Neural progenitor cell (in vitro differentiated cells): ENCODE data around the gene ANXA6. TPM values are rescaled to one million over a fixed set of nuclear protein-coding genes. Genes with fewer than 3 reads are reported as not detected.

Experiments used
- DNase-seq: peaks from one replicate; pipeline ENCODE4 v3.0.0-alpha.2; 2016; ENCODE audit warnings: low spot score
- H2AFZ ChIP-seq: fragments of 200-600 bp; sonication (generic); replicated peaks from 2 replicates; pipeline ENCODE4 v1.6.1; 2016; ENCODE audit warnings: antibody characterized with exemption
- H3F3A ChIP-seq: fragments of 200-600 bp; sonication (generic); 2 replicates; pipeline ENCODE4 v1.6.1; 2016; ENCODE audit warnings: antibody characterized with exemption, low read depth
- H3K27ac ChIP-seq: fragments of 200-600 bp; sonication (generic); 2 replicates; pipeline ENCODE4 v1.5.1; 2016; ENCODE audit warnings: mild to moderate bottlenecking
- H3K27me3 ChIP-seq: fragments of 200-600 bp; sonication (generic); 2 replicates; pipeline ENCODE4 v1.6.1; 2016; ENCODE audit warnings: mild to moderate bottlenecking, moderate library complexity
- H3K36me3 ChIP-seq: fragments of 200-600 bp; sonication (generic); 2 replicates; pipeline ENCODE4 v1.5.1; 2016
- H3K4me1 ChIP-seq: fragments of 200-600 bp; sonication (generic); 2 replicates; pipeline ENCODE4 v1.6.1; 2016; ENCODE audit warnings: mixed run types
- H3K4me2 ChIP-seq: fragments of 200-600 bp; sonication (generic); 2 replicates; pipeline ENCODE4 v1.6.1; 2016
- H3K4me3 ChIP-seq: fragments of 200-600 bp; sonication (generic); 2 replicates; pipeline ENCODE4 v1.5.1; 2016
- H3K79me2 ChIP-seq: fragments of 200-600 bp; sonication (generic); 2 replicates; pipeline ENCODE4 v1.6.1; 2016; ENCODE audit warnings: low read depth
- H3K9ac ChIP-seq: fragments of 200-600 bp; sonication (generic); 2 replicates; pipeline ENCODE4 v1.6.1; 2016
- H3K9me3 ChIP-seq: fragments of 200-600 bp; sonication (generic); 2 replicates; pipeline ENCODE4 v1.5.1; 2016; ENCODE audit warnings: low read depth
- H4K20me1 ChIP-seq: fragments of 200-600 bp; sonication (generic); 2 replicates; pipeline ENCODE4 v1.6.1; 2016; ENCODE audit warnings: low read depth
- H3K27ac Mint-ChIP-seq: 3 replicates; pipeline ENCODE4 v1.8.0; 2021; ENCODE audit warnings: mixed read lengths
- H3K27me3 Mint-ChIP-seq: 2 replicates; pipeline ENCODE4 v1.8.0; 2022; ENCODE audit warnings: low read depth, mild to moderate bottlenecking, inconsistent platforms, moderate library complexity, mixed read lengths; ENCODE audit not compliant: insufficient read depth
- H3K36me3 Mint-ChIP-seq: 3 replicates; pipeline ENCODE4 v1.8.0; 2021; ENCODE audit warnings: mixed read lengths
- H3K4me1 Mint-ChIP-seq: 3 replicates; pipeline ENCODE4 v1.8.0; 2021; ENCODE audit warnings: mixed read lengths
- H3K4me3 Mint-ChIP-seq: 3 replicates; pipeline ENCODE4 v1.8.0; 2021; ENCODE audit warnings: mild to moderate bottlenecking, moderate library complexity, mixed read lengths
- H3K9me3 Mint-ChIP-seq: 3 replicates; pipeline ENCODE4 v1.8.0; 2020; ENCODE audit warnings: mixed read lengths
- CTCF ChIP-seq: fragments of 200-600 bp; sonication (generic); IDR thresholded peaks from 2 replicates; pipeline ENCODE4 v1.5.1; 2017; ENCODE audit warnings: antibody characterized with exemption, mild to moderate bottlenecking
- EZH2 ChIP-seq: fragments of 200-600 bp; sonication (generic); IDR thresholded peaks from 2 replicates; pipeline ENCODE4 v1.6.1; 2017; ENCODE audit warnings: antibody characterized with exemption, mild to moderate bottlenecking, moderate library complexity
- EZH2phosphoT487 ChIP-seq: fragments of 200-600 bp; sonication (generic); IDR thresholded peaks from 2 replicates; pipeline ENCODE4 v1.6.1; 2017; ENCODE audit warnings: antibody characterized with exemption
- total RNA-seq: library from RNA; depleted of rRNA; stranded (reverse); fragments of >200 nt; gene quantifications from 2 replicates; pipeline ENCODE4 v1.2.3, GENCODE V29; 2015; ENCODE audit warnings: low replicate concordance

The ANXA6 gene
- total RNA-seq, 1 donor from 2014 or later, result 97.6 TPM

GRCh38 chr5:151096001-151096373 lies 61.6 kb downstream of the ANXA6 start:
- H2AFZ ChIP-seq, result no peak overlapping the region
- peaks cover 5% of the 10 kb centered on the region for H3K4me1 ChIP-seq
- no peaks in the 10 kb centered on the region for H3K9me3 ChIP-seq
- H3K79me2 ChIP-seq, result no peaks in the 10 kb centered on the region
- no peak overlapping the region for H3K27ac ChIP-seq
- H3K27ac Mint-ChIP-seq, result peak overlapping the region; percentile 85
- no peaks in the 10 kb centered on the region for H3F3A ChIP-seq
- H3K27me3 Mint-ChIP-seq, result peaks cover 10% of the 10 kb centered on the region
- peaks cover 22% of the 10 kb centered on the region for H3K4me1 Mint-ChIP-seq
- H3K4me2 ChIP-seq, result no peak overlapping the region
- no peak overlapping the region for H3K4me3 ChIP-seq
- H3K9me3 Mint-ChIP-seq, result no peaks in the 10 kb centered on the region
- H3K36me3 Mint-ChIP-seq, result peaks cover 10% of the 10 kb centered on the region
- no peak overlapping the region for H3K9ac ChIP-seq
- H4K20me1 ChIP-seq, result no peaks in the 10 kb centered on the region
- no peak for DNase-seq
- H3K4me3 Mint-ChIP-seq, result no peak overlapping the region
- no peaks in the 10 kb centered on the region for H3K36me3 ChIP-seq
- H3K27me3 ChIP-seq, result no peaks in the 10 kb centered on the region
- TF ChIP-seq EZH2phosphoT487, result no peak

- H3K9me3 Mint-ChIP-seq, result no peaks in the 10 kb centered on the region
These were observed 62.1 kb downstream of the ANXA6 start for GRCh38 chr5:151095341-151096000.

GRCh38 chr5:151094852-151095245 lies 62.7 kb downstream of the ANXA6 start:
- Histone ChIP-seq H3K36me3 (no peaks in the 10 kb centered on the region), H3K27ac (no peak overlapping the region), H3K4me3 (no peak overlapping the region), H3K4me1 (peaks cover 5% of the 10 kb centered on the region), H3K9ac (no peak overlapping the region), H3K27me3 (no peaks in the 10 kb centered on the region), H4K20me1 (no peaks in the 10 kb centered on the region), H3K9me3 (no peaks in the 10 kb centered on the region), H2AFZ (no peak overlapping the region), H3F3A (no peaks in the 10 kb centered on the region), H3K4me2 (no peak overlapping the region), H3K79me2 (no peaks in the 10 kb centered on the region)
- TF ChIP-seq EZH2, result no peak
- no peak for TF ChIP-seq CTCF
- no peak for TF ChIP-seq EZH2phosphoT487
- Mint-ChIP-seq H3K36me3 (no peaks in the 10 kb centered on the region), H3K27me3 (peaks cover 10% of the 10 kb centered on the region), H3K4me1 (peaks cover 22% of the 10 kb centered on the region), H3K9me3 (no peaks in the 10 kb centered on the region), H3K27ac (no peak overlapping the region), H3K4me3 (no peak overlapping the region)
- DNase-seq, result no peak

More at GRCh38 chr5:151095341-151096000, 62.1 kb downstream of the ANXA6 start:
- no peaks in the 10 kb centered on the region for H3K79me2 ChIP-seq
- peaks cover 10% of the 10 kb centered on the region for H3K27me3 Mint-ChIP-seq
- H3K9ac ChIP-seq, result no peak overlapping the region
- H3K36me3 ChIP-seq, result no peaks in the 10 kb centered on the region
- H3K4me3 ChIP-seq, result no peak overlapping the region
- no peaks in the 10 kb centered on the region for H3K27me3 ChIP-seq
- H3K4me2 ChIP-seq, result no peak overlapping the region
- no peak for DNase-seq
- H3K9me3 ChIP-seq, result no peaks in the 10 kb centered on the region
- no peak overlapping the region for H2AFZ ChIP-seq
- H3K36me3 Mint-ChIP-seq, result peaks cover 4% of the 10 kb centered on the region
- peaks cover 5% of the 10 kb centered on the region for H3K4me1 ChIP-seq
- H3F3A ChIP-seq, result no peaks in the 10 kb centered on the region
- H3K27ac ChIP-seq, result no peak overlapping the region
- TF ChIP-seq EZH2, result no peak
- no peak for TF ChIP-seq EZH2phosphoT487
- no peak for TF ChIP-seq CTCF
- H3K4me1 Mint-ChIP-seq, result peaks cover 22% of the 10 kb centered on the region
- no peak overlapping the region for H3K4me3 Mint-ChIP-seq
- no peaks in the 10 kb centered on the region for H4K20me1 ChIP-seq
- peak overlapping the region; percentile 85 for H3K27ac Mint-ChIP-seq

- H3K36me3 Mint-ChIP-seq, result no peaks in the 10 kb centered on the region
- H3K27ac Mint-ChIP-seq, result no peak overlapping the region
These were observed 63.3 kb downstream of the ANXA6 start for GRCh38 chr5:151094030-151094851.

More at GRCh38 chr5:151094030-151094851, 63.3 kb downstream of the ANXA6 start:
- Histone ChIP-seq H3K4me1 (peaks cover 5% of the 10 kb centered on the region), H3K36me3 (no peaks in the 10 kb centered on the region), H3K27me3 (no peaks in the 10 kb centered on the region), H3K79me2 (no peaks in the 10 kb centered on the region), H3F3A (no peaks in the 10 kb centered on the region), H2AFZ (no peak overlapping the region), H4K20me1 (no peaks in the 10 kb centered on the region), H3K4me3 (no peak overlapping the region), H3K4me2 (no peak overlapping the region), H3K9me3 (no peaks in the 10 kb centered on the region), H3K9ac (no peak overlapping the region), H3K27ac (no peak overlapping the region)
- Mint-ChIP-seq H3K9me3 (no peaks in the 10 kb centered on the region), H3K4me3 (no peak overlapping the region), H3K27me3 (peaks cover 12% of the 10 kb centered on the region), H3K4me1 (peaks cover 22% of the 10 kb centered on the region)
- DNase-seq, result no peak
- no peak for TF ChIP-seq EZH2phosphoT487
- no peak for TF ChIP-seq EZH2
- TF ChIP-seq CTCF, result no peak
